HG02981 (cell line): Measurements from ENCODE around the gene QPRT.
"Not testable (repeated sequence)": the region's sequence is repeated elsewhere in the genome, so short reads cannot be mapped to it uniquely, and the experiment has no call there.

ENCODE experiments used
- ATAC-seq: cut with Tn5 transposase; IDR thresholded peaks from one replicate; pipeline ENCODE4 v1.9.1; 2021; ENCODE audit warnings: mild to moderate bottlenecking, moderate library complexity; ENCODE audit not compliant: unreplicated experiment

QPRT gene

DNA sequence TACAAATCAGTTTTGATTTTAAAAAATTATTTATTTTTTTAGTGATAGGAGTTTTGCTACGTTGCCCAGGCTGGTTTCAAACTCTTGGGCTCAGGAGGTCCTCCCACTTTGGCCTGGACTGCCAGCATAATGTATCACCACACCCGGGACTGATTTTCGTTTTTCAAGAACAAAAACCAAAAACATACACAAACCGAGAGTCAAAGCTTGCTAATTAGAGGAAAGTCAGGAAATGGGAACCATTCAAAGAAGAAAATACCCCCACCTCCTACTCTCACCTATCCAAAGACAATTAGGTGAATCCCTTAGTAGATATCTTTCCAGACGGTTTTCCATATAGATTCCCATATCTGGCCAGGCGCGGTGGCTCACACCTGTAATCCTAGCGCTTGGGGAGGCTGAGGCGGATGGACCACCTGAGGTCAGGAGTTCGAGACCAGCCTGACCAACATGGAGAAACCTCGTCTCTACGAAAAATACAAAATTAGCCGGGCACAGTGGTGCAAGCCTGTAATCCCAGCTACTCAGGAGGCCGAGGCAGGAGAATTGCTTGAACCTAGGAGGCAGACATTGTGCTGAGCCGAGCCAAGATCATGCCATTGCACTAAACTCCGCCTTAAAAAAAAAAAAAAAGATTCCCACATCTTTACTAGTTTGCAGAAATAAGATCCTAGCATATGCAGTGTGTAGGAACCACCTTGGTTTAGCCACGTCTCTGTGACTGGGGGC, 16.8 kb upstream of the QPRT start:
- ATAC-seq, result no peak

DNA sequence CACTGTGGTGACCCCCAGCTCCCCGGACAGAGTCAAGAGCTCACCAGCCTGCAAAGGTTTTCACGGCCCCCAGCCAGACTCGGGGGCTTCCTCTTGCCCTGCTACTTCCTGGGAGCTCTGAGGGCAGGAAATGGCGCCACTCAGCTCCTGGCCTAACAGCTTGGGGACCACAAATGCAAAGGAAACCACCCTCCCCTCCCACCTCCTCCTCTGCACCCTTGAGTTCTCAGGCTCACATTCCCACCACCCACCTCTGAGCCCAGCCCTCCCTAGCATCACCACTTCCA, 16.3 kb upstream of the QPRT start:
- no peak for ATAC-seq

DNA sequence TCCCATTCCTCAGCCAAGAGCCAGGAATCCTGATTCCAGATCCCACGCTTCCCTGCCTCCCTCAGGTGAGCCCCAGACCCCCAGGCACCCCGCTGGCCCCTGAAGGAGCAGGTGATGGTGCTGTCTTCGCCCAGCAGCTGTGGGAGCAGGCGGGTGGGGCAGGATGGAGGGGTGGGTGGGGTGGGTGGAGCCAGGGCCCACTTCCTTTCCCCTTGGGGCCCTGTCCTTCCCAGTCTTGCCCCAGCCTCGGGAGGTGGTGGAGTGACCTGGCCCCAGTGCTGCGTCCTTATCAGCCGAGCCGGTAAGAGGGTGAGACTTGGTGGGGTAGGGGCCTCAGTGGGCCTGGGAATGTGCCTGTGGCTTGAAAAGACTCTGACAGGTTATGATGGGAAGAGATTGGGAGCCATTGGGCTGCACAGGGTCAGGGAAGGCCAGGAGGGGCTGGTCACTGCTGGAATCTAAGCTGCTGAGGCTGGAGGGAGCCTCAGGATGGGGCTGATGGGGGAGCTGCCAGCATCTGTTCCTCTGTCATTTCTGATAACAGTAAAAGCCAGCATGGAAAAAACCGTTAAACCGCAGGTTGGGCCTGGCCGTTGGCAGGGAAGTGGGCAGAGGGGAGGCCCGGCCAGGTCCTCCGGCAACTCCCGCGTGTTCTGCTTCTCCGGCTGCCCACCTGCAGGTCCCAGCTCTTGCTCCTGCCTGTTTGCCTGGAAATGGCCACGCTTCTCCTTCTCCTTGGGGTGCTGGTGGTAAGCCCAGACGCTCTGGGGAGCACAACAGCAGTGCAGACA, 15.8 kb upstream of the QPRT start, which contains the start of gene SPN:
Gene SPN, plus strand, starts transcription at position 232 of the 791 bp plus-strand sequence. Its CDS starts 482 bp downstream, at position 714.
- no peak for ATAC-seq

DNA sequence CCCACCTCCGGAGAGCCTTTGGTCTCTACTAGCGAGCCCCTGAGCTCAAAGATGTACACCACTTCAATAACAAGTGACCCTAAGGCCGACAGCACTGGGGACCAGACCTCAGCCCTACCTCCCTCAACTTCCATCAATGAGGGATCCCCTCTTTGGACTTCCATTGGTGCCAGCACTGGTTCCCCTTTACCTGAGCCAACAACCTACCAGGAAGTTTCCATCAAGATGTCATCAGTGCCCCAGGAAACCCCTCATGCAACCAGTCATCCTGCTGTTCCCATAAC, 15.2 kb upstream of the QPRT start:
- ATAC-seq, result no peak

DNA sequence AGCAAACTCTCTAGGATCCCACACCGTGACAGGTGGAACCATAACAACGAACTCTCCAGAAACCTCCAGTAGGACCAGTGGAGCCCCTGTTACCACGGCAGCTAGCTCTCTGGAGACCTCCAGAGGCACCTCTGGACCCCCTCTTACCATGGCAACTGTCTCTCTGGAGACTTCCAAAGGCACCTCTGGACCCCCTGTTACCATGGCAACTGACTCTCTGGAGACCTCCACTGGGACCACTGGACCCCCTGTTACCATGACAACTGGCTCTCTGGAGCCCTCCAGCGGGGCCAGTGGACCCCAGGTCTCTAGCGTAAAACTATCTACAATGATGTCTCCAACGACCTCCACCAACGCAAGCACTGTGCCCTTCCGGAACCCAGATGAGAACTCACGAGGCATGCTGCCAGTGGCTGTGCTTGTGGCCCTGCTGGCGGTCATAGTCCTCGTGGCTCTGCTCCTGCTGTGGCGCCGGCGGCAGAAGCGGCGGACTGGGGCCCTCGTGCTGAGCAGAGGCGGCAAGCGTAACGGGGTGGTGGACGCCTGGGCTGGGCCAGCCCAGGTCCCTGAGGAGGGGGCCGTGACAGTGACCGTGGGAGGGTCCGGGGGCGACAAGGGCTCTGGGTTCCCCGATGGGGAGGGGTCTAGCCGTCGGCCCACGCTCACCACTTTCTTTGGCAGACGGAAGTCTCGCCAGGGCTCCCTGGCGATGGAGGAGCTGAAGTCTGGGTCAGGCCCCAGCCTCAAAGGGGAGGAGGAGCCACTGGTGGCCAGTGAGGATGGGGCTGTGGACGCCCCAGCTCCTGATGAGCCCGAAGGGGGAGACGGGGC, 14.7 kb upstream of the QPRT start:
- ATAC-seq, result no peak

DNA sequence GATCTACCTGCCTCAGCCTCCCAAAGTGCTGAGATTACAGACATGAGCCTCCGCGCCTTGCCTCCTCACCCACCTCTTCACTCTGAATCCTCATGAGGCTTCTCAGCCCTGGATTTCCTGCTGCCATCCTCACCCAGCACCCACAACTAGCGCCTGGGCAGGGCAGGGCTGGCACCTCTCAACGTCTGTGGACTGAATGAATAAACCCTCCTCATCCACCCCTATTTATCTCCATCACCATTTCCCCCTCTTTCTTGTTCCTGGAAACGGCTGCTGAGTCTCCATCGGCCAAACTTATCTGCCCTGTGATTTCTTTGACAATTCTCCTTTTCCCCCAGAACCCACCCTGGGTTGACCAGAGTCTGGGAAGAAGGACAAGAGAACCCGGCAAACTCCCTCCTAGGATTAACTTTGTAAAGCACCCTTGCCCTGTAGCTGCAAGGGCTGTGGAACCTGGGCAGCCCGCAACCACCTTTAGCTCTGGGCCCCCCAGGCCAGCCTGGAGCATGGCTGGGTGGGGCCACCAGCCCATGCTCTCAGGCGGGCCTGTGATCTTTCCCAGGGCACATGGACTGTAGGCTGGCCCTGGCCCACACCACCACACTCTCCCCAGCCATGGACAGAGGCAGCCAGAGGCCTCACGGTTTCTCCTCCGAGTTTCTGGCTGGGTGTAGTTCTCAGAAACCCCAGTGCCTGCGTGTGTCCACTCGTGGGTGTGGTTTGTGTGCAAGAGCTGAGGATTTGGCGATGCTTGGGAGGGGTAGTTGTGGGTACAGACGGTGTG, 13.5 kb upstream of the QPRT start:
- ATAC-seq, result no peak

DNA sequence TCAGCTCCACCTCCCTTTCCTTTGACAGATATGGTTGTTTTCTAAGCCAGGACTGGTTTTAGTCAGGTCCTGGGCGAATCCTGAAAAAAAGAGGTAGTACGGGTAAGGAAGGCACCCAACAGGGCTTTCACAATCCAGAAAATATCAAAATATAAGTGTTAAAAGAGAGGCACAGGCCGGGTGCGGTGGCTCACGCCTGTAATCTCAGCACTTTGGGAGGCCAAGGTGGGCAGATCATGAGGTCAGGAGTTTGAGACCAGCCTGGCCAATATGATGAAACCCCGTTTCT, 11.7 kb upstream of the QPRT start:
- not testable (repeated sequence) for ATAC-seq

DNA sequence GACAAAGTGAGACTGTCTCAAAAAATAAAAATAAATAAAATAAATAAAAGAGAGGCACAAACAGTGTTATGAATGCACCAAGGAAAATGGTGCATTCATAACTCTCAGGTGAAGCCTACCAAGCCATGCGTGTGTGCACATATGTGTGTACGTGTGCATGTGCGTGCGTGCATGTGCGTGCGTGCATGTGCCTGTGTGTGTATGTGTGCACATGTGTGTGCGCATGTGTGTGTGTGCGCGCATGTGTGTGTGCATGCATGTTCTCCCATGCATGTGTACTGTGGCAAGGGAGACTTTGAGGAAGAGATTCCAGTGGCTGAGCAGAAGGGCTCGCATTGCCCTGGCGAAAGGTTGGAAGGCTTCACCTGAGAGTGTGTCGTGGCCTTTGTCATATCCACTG, 11.2 kb upstream of the QPRT start:
- no peak for ATAC-seq

DNA sequence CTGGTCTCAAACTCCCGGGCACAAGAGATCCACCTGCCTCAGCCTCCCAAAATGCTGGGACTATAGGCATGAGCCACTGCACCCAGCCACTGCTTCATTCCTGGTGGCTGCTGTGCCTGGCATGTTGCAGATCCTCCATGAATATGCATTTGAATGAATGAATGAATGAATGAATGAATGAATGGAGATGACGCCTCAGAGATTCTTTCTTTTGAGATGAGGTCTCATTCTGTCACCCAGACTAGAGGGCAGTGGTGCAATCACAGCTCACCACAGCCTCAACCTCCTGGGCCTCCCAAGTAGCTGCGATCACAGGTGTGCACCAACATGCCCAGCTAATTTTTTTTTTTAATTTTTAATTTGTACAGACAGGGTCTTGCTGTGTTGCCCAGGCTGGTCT, 10.7 kb upstream of the QPRT start:
- no peak for ATAC-seq

DNA sequence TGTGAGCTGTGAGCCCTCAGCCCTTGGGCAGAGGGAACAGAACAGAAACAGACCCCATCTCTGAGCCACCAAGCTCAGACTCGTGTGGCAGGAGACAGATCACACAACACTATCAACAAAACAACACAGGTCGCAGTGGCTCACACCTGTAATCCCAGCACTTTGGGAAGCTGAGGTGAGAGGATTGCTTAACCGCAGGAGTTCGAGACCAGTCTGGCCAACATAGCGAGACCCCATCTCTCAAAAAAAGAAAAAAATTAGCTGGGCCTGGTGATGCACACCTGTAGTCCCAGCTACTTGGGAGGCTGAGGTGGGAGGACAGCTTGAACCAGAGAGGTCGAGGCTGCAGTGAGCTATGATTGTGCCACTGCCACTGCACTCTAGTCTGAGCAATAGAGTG, 5.5 kb upstream of the QPRT start:
- no peak for ATAC-seq

DNA sequence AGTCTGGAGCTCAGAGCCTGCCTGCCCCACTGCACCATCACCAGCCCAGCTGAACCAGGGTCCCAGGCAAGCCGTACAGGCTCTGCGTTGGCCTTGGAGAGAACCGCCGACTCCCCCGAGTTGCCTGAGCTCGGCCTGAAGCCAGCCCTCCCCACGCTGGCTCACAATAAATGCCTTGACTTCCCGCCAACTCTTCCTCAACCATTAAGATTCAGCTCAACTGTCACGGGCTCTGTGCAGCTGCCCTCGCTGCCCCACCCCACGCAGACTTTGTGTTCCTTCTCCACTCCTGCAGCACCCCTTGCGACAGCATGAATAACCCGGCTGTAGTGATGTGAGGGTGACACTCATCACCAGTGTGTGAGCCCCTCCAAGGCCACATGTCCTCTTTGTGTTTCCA, 4.8 kb upstream of the QPRT start:
- no peak for ATAC-seq

DNA sequence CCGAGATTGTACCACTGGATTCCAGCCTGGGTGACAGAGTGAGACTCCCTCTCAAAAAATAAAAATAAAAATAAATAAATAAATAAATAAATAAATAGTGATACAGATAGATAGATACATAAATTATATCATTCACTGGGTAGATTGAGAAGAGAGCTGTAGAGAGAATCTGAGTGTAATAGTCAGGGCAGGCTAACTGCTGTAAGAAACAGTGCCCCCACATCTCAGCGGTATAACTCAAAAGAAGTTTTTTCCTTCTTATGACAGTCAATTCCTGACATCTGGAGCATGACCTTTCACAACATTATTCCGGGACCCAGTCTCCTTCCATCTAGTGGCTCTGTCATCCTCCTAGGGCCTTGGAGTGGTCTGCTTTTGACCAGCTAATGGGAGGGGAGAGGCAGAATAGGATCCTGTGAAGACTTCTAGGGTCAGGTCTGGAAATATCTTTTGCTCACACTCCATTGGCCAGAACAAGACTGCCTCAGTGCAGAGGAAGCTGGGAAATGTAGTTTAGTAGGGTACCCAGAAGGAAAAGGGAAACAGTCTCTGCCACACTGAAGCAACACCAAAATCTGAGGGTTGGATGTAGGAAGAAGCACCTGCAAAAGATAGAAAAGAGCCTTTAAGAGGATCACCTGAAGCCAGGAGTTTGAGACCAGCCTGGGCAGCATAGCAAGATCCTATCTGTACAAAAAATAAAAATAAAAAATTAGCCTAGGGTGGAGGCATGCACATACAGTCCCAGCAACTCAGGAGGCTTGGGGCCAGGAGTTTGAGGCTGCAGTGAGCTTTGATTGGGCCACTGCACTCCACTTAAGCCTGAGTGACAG, 3.0 kb upstream of the QPRT start:
- ATAC-seq, result no peak

DNA sequence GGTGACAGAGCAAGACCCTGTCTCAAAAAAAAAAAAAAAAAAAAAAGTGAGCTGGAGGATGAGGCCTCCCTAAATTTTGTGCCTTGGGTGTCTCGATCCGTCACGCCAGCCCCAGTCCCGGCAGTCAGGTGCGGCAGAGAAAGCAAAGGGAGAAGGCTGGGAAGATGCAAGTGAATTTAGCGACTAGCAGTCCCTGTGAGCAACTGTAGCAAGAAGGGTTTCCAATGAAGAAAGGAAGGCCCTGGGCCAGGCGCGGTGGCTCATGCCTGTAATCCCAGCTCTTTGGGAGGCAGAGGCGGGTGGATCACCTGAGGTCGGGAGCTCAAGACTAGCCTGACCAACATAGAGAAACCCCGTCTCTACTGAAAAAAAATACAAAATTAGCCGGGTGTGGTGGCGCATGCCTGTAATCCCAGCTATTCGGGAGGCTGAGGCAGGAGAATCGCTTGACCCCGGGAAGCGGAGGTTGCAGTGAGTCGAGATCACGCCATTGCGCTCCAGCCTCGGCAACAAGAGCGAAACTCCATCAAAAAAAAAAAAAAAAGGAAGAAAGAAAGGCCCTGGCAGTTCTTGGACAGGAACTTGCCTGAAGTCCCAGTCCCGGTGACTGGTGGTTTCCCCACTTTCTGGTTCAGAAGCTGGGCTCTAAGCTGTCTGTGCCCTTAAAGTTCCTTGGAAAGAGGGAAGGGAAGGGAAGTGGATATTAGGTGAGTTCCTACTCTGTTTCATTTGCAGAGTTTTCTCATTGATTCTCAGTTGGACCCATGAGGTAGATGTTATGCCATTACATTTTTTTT, 1.8 kb upstream of the QPRT start:
- ATAC-seq, result no peak

DNA sequence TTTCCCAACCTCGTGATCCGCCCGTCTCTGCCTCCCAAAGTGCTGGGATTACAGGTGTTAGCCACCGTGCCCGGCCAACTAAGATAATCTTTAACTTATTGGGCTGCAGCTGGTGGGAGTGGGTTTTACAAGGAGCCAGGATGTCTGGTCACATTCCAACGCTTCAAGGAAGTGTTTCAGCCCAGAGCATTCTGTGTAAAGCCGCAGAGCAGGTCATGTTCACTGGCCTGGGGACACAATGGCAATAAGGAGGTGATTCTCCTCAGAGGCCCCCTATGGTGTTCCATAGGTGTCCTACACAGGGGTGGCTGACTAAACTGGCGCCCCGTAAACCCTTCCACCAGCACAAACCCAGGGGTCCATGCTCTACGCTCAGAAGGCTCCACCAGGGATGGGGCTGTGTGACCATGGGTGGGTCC, 1.2 kb downstream of the QPRT start:
- ATAC-seq, result no peak

DNA sequence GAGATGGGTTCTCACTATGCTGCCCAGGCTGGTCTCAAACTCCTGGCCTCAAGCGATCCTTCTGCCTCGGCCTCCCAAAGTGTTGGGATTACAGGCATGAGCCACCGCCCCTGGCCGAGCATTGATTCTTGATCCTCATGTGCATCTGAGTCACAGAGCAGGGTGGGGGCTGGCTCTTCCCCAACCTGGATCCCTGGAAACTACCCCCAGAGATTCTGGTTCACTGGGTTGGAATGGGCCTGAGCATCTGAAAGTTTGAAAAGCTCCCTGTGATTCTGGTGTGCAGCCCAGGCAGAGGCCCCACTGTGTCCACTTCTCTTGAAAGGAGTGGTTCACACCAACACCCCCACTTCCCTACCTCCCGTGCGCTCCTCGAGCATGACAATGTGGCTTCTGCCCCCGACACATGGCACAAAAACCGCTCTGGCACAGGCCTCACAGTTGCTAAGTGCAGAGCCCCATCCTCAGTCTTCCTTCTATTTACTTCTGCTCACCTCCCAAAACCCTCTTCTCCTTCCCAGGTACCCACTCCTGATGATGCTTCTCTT, 4.6 kb downstream of the QPRT start:
- ATAC-seq, result no peak

DNA sequence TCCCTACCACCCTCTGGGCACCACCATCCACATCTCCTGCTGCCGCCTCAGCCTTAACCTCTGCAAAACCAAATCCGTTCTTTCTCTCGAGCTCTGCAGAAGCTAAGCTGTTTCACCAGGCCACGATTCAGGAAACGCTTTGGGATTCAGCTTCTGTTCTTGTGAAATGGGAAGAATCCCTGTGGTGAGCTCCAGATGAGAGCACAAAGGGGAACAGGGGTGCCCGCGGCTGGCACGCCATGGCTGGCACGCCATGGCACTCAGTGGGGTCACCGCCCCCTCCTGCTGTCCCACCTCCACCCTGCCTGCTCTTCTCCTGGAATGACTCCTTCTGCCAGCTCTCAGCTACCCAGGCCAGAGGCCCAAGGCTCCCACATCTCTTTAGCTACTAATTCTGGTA, 5.7 kb downstream of the QPRT start:
- no peak for ATAC-seq

DNA sequence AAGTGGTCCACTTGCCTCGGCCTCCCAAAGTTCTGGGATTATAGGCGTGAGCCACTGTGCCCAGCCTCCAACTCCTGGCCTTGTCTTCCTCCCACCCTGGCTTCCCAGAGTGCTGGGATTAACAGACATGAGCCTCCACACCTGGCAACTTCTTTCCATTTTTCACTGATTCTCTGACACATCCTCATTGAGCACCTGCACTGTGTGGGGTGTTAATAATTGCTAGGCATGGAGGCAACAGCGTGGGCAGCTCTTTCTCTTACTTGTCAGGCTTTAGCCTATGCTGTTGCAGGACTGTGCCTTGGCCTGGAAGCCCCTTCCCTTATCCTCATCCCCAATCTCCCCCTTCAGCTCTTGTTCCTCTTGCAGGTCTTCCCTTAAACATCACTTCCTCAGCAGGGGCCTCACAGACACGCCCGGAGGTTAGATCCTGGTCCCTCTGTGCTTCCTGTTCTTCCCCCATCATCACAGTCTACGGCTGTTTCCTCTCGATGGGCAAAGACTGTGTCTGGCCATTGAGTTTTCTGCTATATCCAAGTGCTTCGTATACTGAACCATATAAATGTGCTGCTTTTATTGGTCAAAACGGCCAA, 7.9 kb downstream of the QPRT start:
- no peak for ATAC-seq

DNA sequence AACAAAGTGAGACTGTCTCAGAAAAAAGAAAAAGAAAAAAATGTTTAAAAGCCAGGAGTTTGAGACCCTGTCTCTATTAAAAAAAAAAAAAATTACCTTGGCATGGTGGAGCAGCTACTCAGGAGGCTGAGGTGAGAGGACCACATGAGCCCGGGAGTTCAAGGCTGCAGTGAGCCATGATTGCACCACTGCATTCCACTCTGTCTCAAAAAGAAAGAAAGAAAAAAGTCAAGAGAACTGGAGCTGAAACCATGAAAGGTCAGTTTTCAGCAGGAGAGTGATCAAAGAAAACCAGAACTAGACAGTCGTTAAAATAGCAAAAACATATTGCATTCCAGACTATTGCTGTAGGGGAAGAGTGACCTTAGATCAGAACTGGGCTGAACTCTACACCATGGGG, 8.8 kb downstream of the QPRT start:
- ATAC-seq, result no peak

DNA sequence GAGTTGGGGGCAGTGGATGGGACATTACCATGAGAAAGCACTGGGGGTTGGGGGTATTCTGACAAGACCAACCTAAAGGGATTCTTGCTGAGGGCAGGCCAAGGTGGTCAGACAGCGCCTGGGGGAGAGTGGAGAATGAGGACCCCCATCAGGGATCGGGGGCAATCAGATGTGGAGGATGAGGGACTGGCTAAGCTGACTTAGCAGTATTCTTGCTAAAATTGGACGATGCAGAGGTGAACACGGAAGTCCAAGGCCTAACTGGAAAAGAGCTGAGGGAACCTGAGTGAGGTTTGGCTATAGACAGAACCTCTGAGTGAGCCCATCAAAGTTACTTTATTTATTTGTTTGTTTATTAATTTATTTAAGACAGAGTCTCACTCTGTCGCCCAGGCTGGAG, 9.2 kb downstream of the QPRT start:
- ATAC-seq, result no peak
